CD4-positive, alpha-beta T cell treated with Interleukin-17A for 4 hours (primary cell): Measurements from ENCODE around the gene KLC4.
"Not testable (repeated sequence)": the region's sequence is repeated elsewhere in the genome, so short reads cannot be mapped to it uniquely, and the experiment has no call there.

Source experiments
- DNase-seq: peaks from one replicate; pipeline ENCODE4 v3.0.0-alpha.2; 2020; ENCODE audit warnings: mixed read lengths

The KLC4 gene

GRCh38 chr6:43037197-43037596 is 22.2 kb upstream of the KLC4 start:
- DNase-seq = no peak

- DNase-seq = no peak
These were observed 21.7 kb upstream of the KLC4 start for GRCh38 chr6:43037706-43038105.

- no peak for DNase-seq
These were observed 20.7 kb upstream of the KLC4 start for GRCh38 chr6:43038727-43039126.

- DNase-seq = no peak
These were observed 18.7 kb upstream of the KLC4 start for GRCh38 chr6:43040542-43041257.

- not testable (repeated sequence) for DNase-seq
These were observed 18.0 kb upstream of the KLC4 start for GRCh38 chr6:43041475-43041874.

GRCh38 chr6:43043310-43043709 is 16.1 kb upstream of the KLC4 start:
- no peak for DNase-seq

GRCh38 chr6:43045371-43045930 is 14.0 kb upstream of the KLC4 start:
- DNase-seq = no peak

- DNase-seq = no peak
These were observed 11.4 kb upstream of the KLC4 start for GRCh38 chr6:43047998-43048397.

GRCh38 chr6:43050981-43051380 is 8.4 kb upstream of the KLC4 start:
- DNase-seq = no peak

GRCh38 chr6:43052225-43052841 is 7.1 kb upstream of the KLC4 start:
- DNase-seq = no peak

GRCh38 chr6:43052842-43053544 is 6.4 kb upstream of the KLC4 start:
- peak; percentile 40 for DNase-seq

- peak; percentile 94 for DNase-seq
These were observed 5.8 kb upstream of the KLC4 start, which contains the start of gene CUL7 for GRCh38 chr6:43053545-43054205. TSS of gene CUL7 (minus strand) at chr6:43053851. CDS start at chr6:43052788, 1,063 bp downstream.

GRCh38 chr6:43054206-43054943 is 5.1 kb upstream of the KLC4 start:
- DNase-seq = no peak

- no peak for DNase-seq
These were observed 3.5 kb upstream of the KLC4 start for GRCh38 chr6:43055966-43056365.

- no peak for DNase-seq
These were observed 900 bp upstream of the KLC4 start for GRCh38 chr6:43058531-43058930.

GRCh38 chr6:43060034-43060754 is 763 bp downstream of the KLC4 start:
- no peak for DNase-seq

- DNase-seq = no peak
These were observed 1.6 kb downstream of the KLC4 start for GRCh38 chr6:43060755-43061633.

GRCh38 chr6:43061861-43062260 is 2.4 kb downstream of the KLC4 start:
- no peak for DNase-seq

- DNase-seq = no peak
These were observed 3.4 kb downstream of the KLC4 start for GRCh38 chr6:43062818-43063217.

GRCh38 chr6:43070028-43070632 is 10.7 kb downstream of the KLC4 start:
- peak; percentile 22 for DNase-seq
